ENCODE results near the gene PHACTR2.

The PHACTR2 gene

GRCh38 chr6:143803769-143804568 is 126.2 kb downstream of the PHACTR2 start:
- ATAC-seq (no peak), DNase-seq (no peak)
- H3K4me1 Mint-ChIP-seq: peaks cover 64% of the 10 kb centered on the region
- no peaks in the 10 kb centered on the region for H3K27me3 Mint-ChIP-seq
- H3K4me3 Mint-ChIP-seq: no peak overlapping the region
- peaks cover 58% of the 10 kb centered on the region for H3K36me3 Mint-ChIP-seq (ENCODE audit: low read depth)
- peaks cover 36% of the 10 kb centered on the region for H3K9me3 Mint-ChIP-seq
- H3K27ac Mint-ChIP-seq: peak overlapping the region; percentile 99

- H3K27ac Mint-ChIP-seq: peak overlapping the region; percentile 99
- peaks cover 27% of the 10 kb centered on the region for H3K9me3 Mint-ChIP-seq
- no peak overlapping the region for H3K4me3 Mint-ChIP-seq
- H3K4me1 Mint-ChIP-seq: peaks cover 64% of the 10 kb centered on the region
- peaks cover 50% of the 10 kb centered on the region for H3K36me3 Mint-ChIP-seq (ENCODE audit: low read depth)
- H3K27me3 Mint-ChIP-seq: no peaks in the 10 kb centered on the region
- ATAC-seq (no peak), DNase-seq (no peak)
Measured at GRCh38 chr6:143804835-143805239, 127.1 kb downstream of the PHACTR2 start.

DNA sequence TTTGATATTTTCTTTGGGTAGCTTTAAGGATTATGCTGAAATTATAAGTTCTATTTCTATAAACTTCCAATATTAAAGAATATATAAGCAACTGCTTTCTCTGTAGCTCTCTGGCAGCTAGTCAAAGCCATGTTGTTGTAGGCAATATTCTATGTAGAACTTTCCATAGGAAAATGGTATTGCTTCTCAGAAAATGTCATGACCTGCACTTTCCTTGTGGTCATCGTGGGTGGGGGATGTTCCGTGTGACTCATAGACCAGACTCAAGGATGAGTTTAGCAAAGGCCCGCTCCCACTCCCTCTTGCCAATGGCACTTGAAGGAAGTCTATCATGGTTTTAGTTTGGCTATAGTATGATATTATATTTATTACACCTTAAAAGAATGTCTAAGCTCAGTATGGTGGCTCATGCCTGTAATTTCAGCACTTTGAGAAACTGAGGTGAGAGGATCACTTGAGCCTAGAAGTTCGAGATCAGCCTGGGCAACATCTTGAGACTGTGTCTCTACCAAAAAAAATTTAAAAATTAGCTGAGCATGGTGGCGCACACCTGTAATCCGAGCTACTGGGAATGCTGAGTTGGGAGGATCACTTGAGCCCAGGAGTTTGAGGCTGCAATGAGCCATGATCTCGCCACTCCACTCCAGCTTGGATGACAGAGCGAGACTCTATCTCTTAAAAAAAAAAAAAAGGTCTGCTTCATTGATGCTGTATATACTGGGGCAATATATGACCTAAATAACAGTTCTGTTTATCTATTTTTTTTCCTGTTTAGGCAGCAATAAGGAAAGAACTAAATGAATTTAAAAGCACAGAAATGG is 128.7 kb downstream of the PHACTR2 start:
- Mint-ChIP-seq H3K4me3 (peak overlapping the region; percentile 54), H3K4me1 (peaks cover 64% of the 10 kb centered on the region), H3K27ac (peak overlapping the region; percentile 99), H3K27me3 (no peaks in the 10 kb centered on the region), H3K9me3 (peaks cover 18% of the 10 kb centered on the region), H3K36me3 (ENCODE audit: low read depth) (peaks cover 42% of the 10 kb centered on the region)
- DNase-seq (peak; percentile 89), ATAC-seq (peak; percentile 81)

DNA sequence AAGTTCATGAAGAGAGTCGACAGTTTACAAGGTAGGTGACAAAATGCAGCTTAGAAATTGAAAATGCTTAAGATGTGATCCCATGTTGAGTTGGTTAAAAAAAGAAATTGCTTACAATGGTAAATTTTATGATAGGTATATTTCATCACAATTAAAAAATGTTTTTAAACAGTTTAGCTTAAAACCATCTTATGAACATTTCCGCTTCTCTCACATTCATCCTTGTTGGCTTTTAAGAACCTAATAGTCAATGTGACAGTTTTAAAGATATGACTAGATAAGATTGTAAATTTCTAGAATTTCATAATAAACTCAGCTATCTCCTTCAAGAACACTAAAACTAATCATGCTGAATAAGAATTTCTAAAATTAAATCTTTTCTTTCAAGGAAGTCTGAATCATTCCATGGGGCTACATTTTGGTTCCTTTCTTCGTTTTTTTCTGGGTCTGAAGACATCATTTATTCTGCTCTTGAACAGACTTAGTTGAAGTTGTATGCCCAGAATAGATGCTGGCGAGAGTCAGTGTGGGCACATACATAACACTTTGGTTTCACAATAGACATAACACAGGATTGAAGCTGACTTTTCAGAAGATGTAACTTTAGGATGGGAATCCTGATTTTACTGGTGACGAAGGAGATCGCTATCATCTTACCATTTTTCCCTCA is 129.5 kb downstream of the PHACTR2 start:
- ATAC-seq (no peak), DNase-seq (no peak)
- Mint-ChIP-seq H3K27me3 (no peaks in the 10 kb centered on the region), H3K27ac (peak overlapping the region; percentile 99), H3K4me1 (peaks cover 72% of the 10 kb centered on the region), H3K4me3 (peak overlapping the region; percentile 35), H3K9me3 (peaks cover 14% of the 10 kb centered on the region), H3K36me3 (ENCODE audit: low read depth) (peaks cover 38% of the 10 kb centered on the region)

DNA sequence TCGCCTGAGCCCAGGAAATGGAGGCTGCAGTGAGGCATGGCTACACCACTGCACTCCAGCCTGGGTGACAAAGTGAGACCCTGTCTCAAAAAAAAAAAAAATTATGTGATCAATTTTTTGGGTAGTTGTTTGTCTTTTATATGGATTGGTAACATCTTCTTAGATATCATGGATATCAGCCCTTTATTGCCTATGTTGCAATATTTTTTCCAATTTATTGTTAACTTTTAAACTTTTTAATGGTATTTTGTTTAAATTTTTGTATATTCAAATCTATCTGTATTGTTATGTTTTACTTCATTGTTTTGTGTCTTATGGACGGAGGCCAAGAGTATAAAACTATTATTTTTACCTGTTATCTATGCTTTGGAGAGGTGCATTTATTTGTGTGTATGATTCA is 133.0 kb downstream of the PHACTR2 start:
- DNase-seq: no peak
- H3K4me1 Mint-ChIP-seq: peaks cover 47% of the 10 kb centered on the region
- H3K36me3 Mint-ChIP-seq (ENCODE audit: low read depth): peaks cover 26% of the 10 kb centered on the region
- ATAC-seq: no peak
- H3K27ac Mint-ChIP-seq: peak overlapping the region; percentile 15
- H3K27me3 Mint-ChIP-seq: no peaks in the 10 kb centered on the region
- no peak overlapping the region for H3K4me3 Mint-ChIP-seq
- H3K9me3 Mint-ChIP-seq: peaks cover 10% of the 10 kb centered on the region

DNA sequence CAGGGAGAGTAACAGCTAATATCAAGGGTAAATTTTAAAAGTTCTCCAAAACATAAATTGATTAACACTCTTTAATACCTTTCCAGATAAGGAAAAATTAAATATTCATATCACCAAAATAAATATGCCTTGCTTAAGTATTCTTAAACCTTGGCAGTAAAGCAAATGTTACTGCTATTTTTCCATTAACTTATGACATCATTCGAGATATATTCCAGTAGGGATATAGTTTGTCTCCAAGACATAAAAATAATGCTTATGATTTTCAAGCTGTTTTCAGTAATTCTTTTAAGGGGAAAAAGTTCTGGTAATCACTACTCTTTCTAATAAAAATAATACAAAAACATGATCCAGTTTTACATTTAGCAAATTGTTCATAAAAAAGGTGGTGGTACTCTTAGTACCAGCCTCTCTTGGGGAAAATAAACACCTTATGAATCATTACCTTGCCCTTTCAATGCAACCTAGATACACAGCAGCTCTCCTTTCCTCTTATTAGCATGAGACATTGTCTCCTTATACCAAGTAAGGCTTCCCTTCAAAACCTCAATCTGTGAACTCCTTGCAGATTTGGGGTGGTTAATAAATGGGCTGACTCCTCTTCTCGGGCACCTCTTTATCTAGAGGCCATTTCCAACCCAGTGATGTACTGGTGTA is 133.9 kb downstream of the PHACTR2 start:
- Mint-ChIP-seq H3K36me3 (ENCODE audit: low read depth) (peaks cover 24% of the 10 kb centered on the region), H3K9me3 (peaks cover 10% of the 10 kb centered on the region), H3K4me3 (no peak overlapping the region), H3K27ac (peak overlapping the region; percentile 72), H3K27me3 (no peaks in the 10 kb centered on the region), H3K4me1 (peaks cover 40% of the 10 kb centered on the region)
- ATAC-seq: peak; percentile 88
- DNase-seq: no peak

- no peaks in the 10 kb centered on the region for H3K9me3 Mint-ChIP-seq
- peaks cover 3% of the 10 kb centered on the region for H3K4me1 Mint-ChIP-seq
- no peak overlapping the region for H3K4me3 Mint-ChIP-seq
- DNase-seq (no peak), ATAC-seq (no peak)
- H3K27ac Mint-ChIP-seq: no peak overlapping the region
- H3K36me3 Mint-ChIP-seq (ENCODE audit: low read depth): peaks cover 2% of the 10 kb centered on the region
- H3K27me3 Mint-ChIP-seq: no peaks in the 10 kb centered on the region
Measured at GRCh38 chr6:143817621-143818020, 139.9 kb downstream of the PHACTR2 start.

- Mint-ChIP-seq H3K4me1 (no peaks in the 10 kb centered on the region), H3K27me3 (no peaks in the 10 kb centered on the region), H3K27ac (no peak overlapping the region), H3K4me3 (no peak overlapping the region), H3K9me3 (no peaks in the 10 kb centered on the region), H3K36me3 (ENCODE audit: low read depth) (no peaks in the 10 kb centered on the region)
- no peak for ATAC-seq
- DNase-seq: no peak
Measured at GRCh38 chr6:143821359-143821758, 143.6 kb downstream of the PHACTR2 start.

GRCh38 chr6:143822584-143823024 is 144.8 kb downstream of the PHACTR2 start:
- no peak overlapping the region for H3K27ac Mint-ChIP-seq
- ATAC-seq: no peak
- no peak overlapping the region for H3K4me3 Mint-ChIP-seq
- H3K36me3 Mint-ChIP-seq (ENCODE audit: low read depth): no peaks in the 10 kb centered on the region
- H3K27me3 Mint-ChIP-seq: no peaks in the 10 kb centered on the region
- H3K9me3 Mint-ChIP-seq: no peaks in the 10 kb centered on the region
- DNase-seq: no peak
- no peaks in the 10 kb centered on the region for H3K4me1 Mint-ChIP-seq

- ATAC-seq (no peak), DNase-seq (no peak)
- Mint-ChIP-seq H3K27me3 (no peaks in the 10 kb centered on the region), H3K36me3 (ENCODE audit: low read depth) (no peaks in the 10 kb centered on the region), H3K4me1 (no peaks in the 10 kb centered on the region), H3K27ac (no peak overlapping the region), H3K9me3 (no peaks in the 10 kb centered on the region), H3K4me3 (no peak overlapping the region)
Measured at GRCh38 chr6:143823548-143823947, 145.8 kb downstream of the PHACTR2 start.

GRCh38 chr6:143828572-143828971 is 150.8 kb downstream of the PHACTR2 start:
- Mint-ChIP-seq H3K4me1 (no peaks in the 10 kb centered on the region), H3K9me3 (no peaks in the 10 kb centered on the region), H3K27ac (no peak overlapping the region), H3K4me3 (no peak overlapping the region), H3K27me3 (no peaks in the 10 kb centered on the region), H3K36me3 (ENCODE audit: low read depth) (no peaks in the 10 kb centered on the region)
- DNase-seq (no peak), ATAC-seq (no peak)

- Mint-ChIP-seq H3K9me3 (no peaks in the 10 kb centered on the region), H3K4me1 (no peaks in the 10 kb centered on the region), H3K27ac (no peak overlapping the region), H3K4me3 (no peak overlapping the region), H3K36me3 (ENCODE audit: low read depth) (no peaks in the 10 kb centered on the region), H3K27me3 (no peaks in the 10 kb centered on the region)
- ATAC-seq: no peak
- DNase-seq: no peak
Measured at GRCh38 chr6:143836150-143836549, 158.4 kb downstream of the PHACTR2 start.

DNA sequence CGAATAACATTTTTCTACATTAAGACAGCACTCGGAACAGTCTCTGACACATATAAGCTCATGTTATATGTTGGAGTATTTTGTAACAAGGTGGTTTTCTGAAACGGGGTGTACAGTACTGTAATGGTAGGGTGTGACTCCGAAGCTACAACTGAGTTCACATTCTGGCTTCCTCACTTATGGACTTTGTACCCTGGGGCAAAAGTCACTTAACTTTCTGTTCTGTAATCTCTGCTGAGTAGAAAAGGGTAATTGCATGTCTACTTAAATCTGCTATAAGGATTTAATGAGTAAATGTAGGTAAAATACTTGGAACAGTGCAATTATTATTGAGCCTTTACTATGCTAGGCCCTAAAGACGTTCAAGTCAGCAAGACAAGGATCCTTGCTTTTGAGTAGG is 160.6 kb downstream of the PHACTR2 start:
- Mint-ChIP-seq H3K27ac (no peak overlapping the region), H3K36me3 (ENCODE audit: low read depth) (no peaks in the 10 kb centered on the region)

GRCh38 chr6:143839196-143839595 is 161.4 kb downstream of the PHACTR2 start:
- ATAC-seq: no peak
- H3K27me3 Mint-ChIP-seq: no peaks in the 10 kb centered on the region
- DNase-seq: no peak
- H3K36me3 Mint-ChIP-seq (ENCODE audit: low read depth): peaks cover 7% of the 10 kb centered on the region
- no peaks in the 10 kb centered on the region for H3K9me3 Mint-ChIP-seq
- no peak overlapping the region for H3K27ac Mint-ChIP-seq
- H3K4me1 Mint-ChIP-seq: peaks cover 13% of the 10 kb centered on the region
- no peak overlapping the region for H3K4me3 Mint-ChIP-seq

More for the DNA sequence above, 160.6 kb downstream of the PHACTR2 start:
- ATAC-seq (no peak), DNase-seq (no peak)
- Mint-ChIP-seq H3K4me3 (no peak overlapping the region), H3K9me3 (no peaks in the 10 kb centered on the region), H3K4me1 (peaks cover 7% of the 10 kb centered on the region), H3K27me3 (no peaks in the 10 kb centered on the region)
